ENCODE measurements around the gene KIF19.

- TF ChIP-seq CTCF (IDR thresholded peaks at IDR 0.05) (peak; percentile 63 to 84 (median 76)), POLR2A (IDR thresholded peaks at IDR 0.05) (no peak)
Measured at GRCh38 chr17:74361230-74362068, 35.4 kb downstream of the KIF19 start, which contains the start of gene BTBD17.

All from heart left ventricle (tissue), 13 donors.